Measurements from ENCODE around the gene SMAD7. TPM values are rescaled to one million over a fixed set of nuclear protein-coding genes. Genes with fewer than 3 reads are reported as not detected.

SMAD7 gene
- total RNA-seq, 2 experiments from 2014 or later = 244 to 254 TPM

- POLR2A ChIA-PET = no interaction called here
- H3K27ac Mint-ChIP-seq = no peak overlapping the region
- H3K4me3 Mint-ChIP-seq = no peak overlapping the region
These were observed 41.8 kb downstream of the SMAD7 start for GRCh38 chr18:48908916-48909315.

GRCh38 chr18:48905513-48905912, 45.3 kb downstream of the SMAD7 start:
- ChIA-PET CTCF (no interaction called here), POLR2A (no interaction called here)
- Histone ChIP-seq H3K4me1 (ENCODE audit: insufficient read depth, low read length) (peaks cover 13% of the 10 kb centered on the region), H3K27me3 (ENCODE audit: control insufficient read depth in 1 of 2, insufficient read depth in 2 of 2, low read length in 2 of 2) (no peaks in the 10 kb centered on the region), H3K9me3 (ENCODE audit: control insufficient read depth in 1 of 2, insufficient read depth in 1 of 2, low read length in 2 of 2) (peaks cover 6 to 13% of the 10 kb centered on the region in 2 experiments), H3K36me3 (ENCODE audit: insufficient read depth, low read length) (no peaks in the 10 kb centered on the region), H3K4me3 (ENCODE audit: low read length) (no peak overlapping the region), H3K27ac (ENCODE audit: low read depth in 1 of 2, low read length in 2 of 2) (no peak overlapping the region)
- TF ChIP-seq CTCF (IDR thresholded peaks at IDR 0.05) = no peak
- no peak for ATAC-seq (ENCODE audit: poor library complexity)
- Mint-ChIP-seq H3K4me3 (no peak overlapping the region), H3K36me3 (ENCODE audit: low read depth) (no peaks in the 10 kb centered on the region), H3K27me3 (no peaks in the 10 kb centered on the region), H3K9me3 (peaks cover 4% of the 10 kb centered on the region), H3K4me1 (ENCODE audit: low read depth) (peaks cover 18% of the 10 kb centered on the region), H3K27ac (no peak overlapping the region)
- no peak for DNase-seq
- intact Hi-C loops (cut with DNase I, micrococcal nuclease) = loop anchor here in 1 of 2 experiments (5.0 kb wide), 1 partner anchor 63 kb away; no protein-coding TSS in a partner anchor

More at GRCh38 chr18:48908916-48909315, 41.8 kb downstream of the SMAD7 start:
- peaks cover 4% of the 10 kb centered on the region for H3K9me3 Mint-ChIP-seq
- no peaks in the 10 kb centered on the region for H3K27me3 Mint-ChIP-seq
- intact Hi-C loops (cut with DNase I, micrococcal nuclease) = loop anchor here in 1 of 2 experiments (5.0 kb wide), 1 partner anchor 67 kb away; no protein-coding TSS in a partner anchor
- peaks cover 23% of the 10 kb centered on the region for H3K4me1 ChIP-seq (ENCODE audit: insufficient read depth, low read length)
- ATAC-seq (ENCODE audit: poor library complexity) (no peak), DNase-seq (no peak)
- CTCF ChIA-PET = no interaction called here
- H3K9me3 ChIP-seq (ENCODE audit: control insufficient read depth in 1 of 2, insufficient read depth in 1 of 2, low read length in 2 of 2) = peaks cover 6 to 12% of the 10 kb centered on the region in 2 experiments
- H3K36me3 Mint-ChIP-seq (ENCODE audit: low read depth) = no peaks in the 10 kb centered on the region
- no peaks in the 10 kb centered on the region for H3K27me3 ChIP-seq (ENCODE audit: control insufficient read depth in 1 of 2, insufficient read depth in 2 of 2, low read length in 2 of 2)
- no peak for TF ChIP-seq CTCF (IDR thresholded peaks at IDR 0.05)
- H3K4me1 Mint-ChIP-seq (ENCODE audit: low read depth) = peaks cover 29% of the 10 kb centered on the region
- H3K36me3 ChIP-seq (ENCODE audit: insufficient read depth, low read length) = no peaks in the 10 kb centered on the region
- no peak overlapping the region for H3K4me3 ChIP-seq (ENCODE audit: low read length)
- no peak overlapping the region for H3K27ac ChIP-seq (ENCODE audit: low read depth in 1 of 2, low read length in 2 of 2)

- ATAC-seq (ENCODE audit: poor library complexity) = no peak
- intact Hi-C loops (cut with DNase I, micrococcal nuclease) = loop anchor here in 1 of 2 experiments (5.0 kb wide), 1 partner anchor 63 kb away; no protein-coding TSS in a partner anchor
- Histone ChIP-seq H3K36me3 (ENCODE audit: insufficient read depth, low read length) (no peaks in the 10 kb centered on the region), H3K27ac (ENCODE audit: low read depth in 1 of 2, low read length in 2 of 2) (no peak overlapping the region), H3K4me1 (ENCODE audit: insufficient read depth, low read length) (peaks cover 8% of the 10 kb centered on the region), H3K4me3 (ENCODE audit: low read length) (no peak overlapping the region), H3K9me3 (ENCODE audit: control insufficient read depth in 1 of 2, insufficient read depth in 1 of 2, low read length in 2 of 2) (peaks cover 6 to 13% of the 10 kb centered on the region in 2 experiments), H3K27me3 (ENCODE audit: control insufficient read depth in 1 of 2, insufficient read depth in 2 of 2, low read length in 2 of 2) (no peaks in the 10 kb centered on the region)
- Mint-ChIP-seq H3K36me3 (ENCODE audit: low read depth) (no peaks in the 10 kb centered on the region), H3K27me3 (no peaks in the 10 kb centered on the region), H3K27ac (no peak overlapping the region), H3K4me3 (no peak overlapping the region), H3K9me3 (peaks cover 4% of the 10 kb centered on the region), H3K4me1 (ENCODE audit: low read depth) (peaks cover 18% of the 10 kb centered on the region)
- POLR2A ChIA-PET = no interaction called here
- DNase-seq = no peak
- CTCF ChIA-PET = no interaction called here
- TF ChIP-seq CTCF (IDR thresholded peaks at IDR 0.05) = no peak
These were observed 45.8 kb downstream of the SMAD7 start for GRCh38 chr18:48904847-48905394.
